HL-60 (cell line): Measurements from ENCODE around the gene TCL1B.

Experiments used
- SPI1 ChIP-seq: IDR thresholded peaks from 2 replicates; pipeline ENCODE4 v1.6.1; 2012; ENCODE audit warnings: low read depth, mild to moderate bottlenecking, borderline replicate concordance
- TF ChIP-seq, protein P1 (sequence below): IDR thresholded peaks from 2 replicates; pipeline ENCODE4 v1.6.1; 2012; ENCODE audit warnings: low read depth; ENCODE audit not compliant: insufficient replicate concordance
- TF ChIP-seq, protein P2 (sequence below): IDR thresholded peaks from one replicate; pipeline ENCODE4 v1.5.1; 2011; ENCODE audit warnings: low read length, control low read depth, inconsistent platforms; ENCODE audit not compliant: insufficient read depth

DNA sequence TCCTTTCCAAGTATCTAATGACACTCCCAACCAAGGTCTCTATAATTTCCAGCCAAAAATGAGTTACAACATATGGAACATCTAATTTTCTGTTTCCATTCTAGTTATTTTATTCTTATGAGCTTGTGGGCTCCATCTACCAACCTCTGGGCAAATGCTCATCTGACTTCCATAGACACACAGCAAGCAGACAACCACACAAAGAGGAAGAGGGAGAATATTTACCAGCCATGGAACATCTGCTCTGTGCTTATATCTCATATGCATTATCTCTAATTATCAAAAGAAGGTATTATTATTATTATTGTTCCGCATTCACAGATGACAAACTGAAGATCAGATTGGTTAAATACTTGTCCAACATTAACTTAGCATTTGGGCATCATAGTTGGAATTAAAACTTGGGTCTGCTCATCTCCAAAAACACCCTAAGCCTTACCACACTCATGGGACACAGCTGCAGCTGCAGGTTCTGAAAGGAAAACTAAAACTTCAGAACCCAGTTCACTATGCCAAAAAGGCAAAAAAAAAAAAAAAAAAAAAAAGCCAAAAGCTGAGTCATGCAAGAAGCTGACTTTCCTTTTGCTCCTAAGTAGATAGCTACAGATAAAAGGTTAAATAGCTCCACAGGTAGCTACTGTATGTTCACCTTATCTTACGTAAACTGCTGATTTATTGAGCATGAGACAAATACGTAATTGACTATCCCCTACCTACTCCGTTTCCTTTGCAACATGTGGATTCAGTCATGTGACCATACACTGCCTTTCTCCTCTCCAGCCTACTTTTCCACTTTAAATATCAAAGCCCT, 23.6 kb upstream of the TCL1B start:
- TF ChIP-seq, protein P1, sequence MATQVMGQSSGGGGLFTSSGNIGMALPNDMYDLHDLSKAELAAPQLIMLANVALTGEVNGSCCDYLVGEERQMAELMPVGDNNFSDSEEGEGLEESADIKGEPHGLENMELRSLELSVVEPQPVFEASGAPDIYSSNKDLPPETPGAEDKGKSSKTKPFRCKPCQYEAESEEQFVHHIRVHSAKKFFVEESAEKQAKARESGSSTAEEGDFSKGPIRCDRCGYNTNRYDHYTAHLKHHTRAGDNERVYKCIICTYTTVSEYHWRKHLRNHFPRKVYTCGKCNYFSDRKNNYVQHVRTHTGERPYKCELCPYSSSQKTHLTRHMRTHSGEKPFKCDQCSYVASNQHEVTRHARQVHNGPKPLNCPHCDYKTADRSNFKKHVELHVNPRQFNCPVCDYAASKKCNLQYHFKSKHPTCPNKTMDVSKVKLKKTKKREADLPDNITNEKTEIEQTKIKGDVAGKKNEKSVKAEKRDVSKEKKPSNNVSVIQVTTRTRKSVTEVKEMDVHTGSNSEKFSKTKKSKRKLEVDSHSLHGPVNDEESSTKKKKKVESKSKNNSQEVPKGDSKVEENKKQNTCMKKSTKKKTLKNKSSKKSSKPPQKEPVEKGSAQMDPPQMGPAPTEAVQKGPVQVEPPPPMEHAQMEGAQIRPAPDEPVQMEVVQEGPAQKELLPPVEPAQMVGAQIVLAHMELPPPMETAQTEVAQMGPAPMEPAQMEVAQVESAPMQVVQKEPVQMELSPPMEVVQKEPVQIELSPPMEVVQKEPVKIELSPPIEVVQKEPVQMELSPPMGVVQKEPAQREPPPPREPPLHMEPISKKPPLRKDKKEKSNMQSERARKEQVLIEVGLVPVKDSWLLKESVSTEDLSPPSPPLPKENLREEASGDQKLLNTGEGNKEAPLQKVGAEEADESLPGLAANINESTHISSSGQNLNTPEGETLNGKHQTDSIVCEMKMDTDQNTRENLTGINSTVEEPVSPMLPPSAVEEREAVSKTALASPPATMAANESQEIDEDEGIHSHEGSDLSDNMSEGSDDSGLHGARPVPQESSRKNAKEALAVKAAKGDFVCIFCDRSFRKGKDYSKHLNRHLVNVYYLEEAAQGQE: no peak
- TF ChIP-seq, protein P2, sequence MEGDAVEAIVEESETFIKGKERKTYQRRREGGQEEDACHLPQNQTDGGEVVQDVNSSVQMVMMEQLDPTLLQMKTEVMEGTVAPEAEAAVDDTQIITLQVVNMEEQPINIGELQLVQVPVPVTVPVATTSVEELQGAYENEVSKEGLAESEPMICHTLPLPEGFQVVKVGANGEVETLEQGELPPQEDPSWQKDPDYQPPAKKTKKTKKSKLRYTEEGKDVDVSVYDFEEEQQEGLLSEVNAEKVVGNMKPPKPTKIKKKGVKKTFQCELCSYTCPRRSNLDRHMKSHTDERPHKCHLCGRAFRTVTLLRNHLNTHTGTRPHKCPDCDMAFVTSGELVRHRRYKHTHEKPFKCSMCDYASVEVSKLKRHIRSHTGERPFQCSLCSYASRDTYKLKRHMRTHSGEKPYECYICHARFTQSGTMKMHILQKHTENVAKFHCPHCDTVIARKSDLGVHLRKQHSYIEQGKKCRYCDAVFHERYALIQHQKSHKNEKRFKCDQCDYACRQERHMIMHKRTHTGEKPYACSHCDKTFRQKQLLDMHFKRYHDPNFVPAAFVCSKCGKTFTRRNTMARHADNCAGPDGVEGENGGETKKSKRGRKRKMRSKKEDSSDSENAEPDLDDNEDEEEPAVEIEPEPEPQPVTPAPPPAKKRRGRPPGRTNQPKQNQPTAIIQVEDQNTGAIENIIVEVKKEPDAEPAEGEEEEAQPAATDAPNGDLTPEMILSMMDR: no peak
- no peak for TF ChIP-seq SPI1
